ENCODE data around the gene HOXC10.

Gene HOXC10

DNA sequence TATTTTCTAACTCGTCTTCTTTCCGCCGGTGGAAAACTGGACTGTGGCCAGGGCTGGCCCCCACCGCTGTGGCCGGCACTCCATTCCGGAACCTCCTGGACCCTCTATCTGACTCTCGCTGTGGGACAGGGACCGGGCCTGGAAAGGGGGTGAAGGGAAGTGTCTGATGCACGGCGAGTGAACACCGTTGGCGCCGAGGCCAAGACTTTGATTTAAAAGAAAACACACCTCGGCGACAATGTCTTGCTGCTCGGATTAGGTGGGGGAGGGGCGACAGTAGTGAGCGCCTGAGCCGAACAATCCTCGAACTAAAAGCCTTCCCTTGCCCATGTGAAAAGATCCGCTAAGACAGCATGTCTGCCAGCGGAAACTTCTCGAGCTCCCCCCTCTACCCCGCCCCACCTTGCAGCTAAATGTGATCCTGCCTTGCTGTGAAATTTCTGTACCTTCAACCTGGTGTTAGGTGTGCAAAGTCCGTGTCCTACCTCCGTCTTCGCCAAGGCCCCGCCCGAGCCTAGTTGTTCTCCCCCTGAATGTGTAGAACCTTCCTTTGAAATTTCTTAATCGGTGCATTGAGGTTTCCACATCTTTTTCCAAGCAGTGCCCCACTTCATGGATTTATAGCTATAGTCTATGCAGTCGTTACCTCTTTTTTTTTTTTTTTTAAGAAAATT lies 9.3 kb upstream of the HOXC10 start:
- in situ Hi-C loops (cut with MboI; ENCODE audit: low sequenced_read_pairs) = loop anchor here (25.0 kb wide), 1 partner anchor 412 kb away; the partner anchor contains the start of gene ZNF385A

DNA sequence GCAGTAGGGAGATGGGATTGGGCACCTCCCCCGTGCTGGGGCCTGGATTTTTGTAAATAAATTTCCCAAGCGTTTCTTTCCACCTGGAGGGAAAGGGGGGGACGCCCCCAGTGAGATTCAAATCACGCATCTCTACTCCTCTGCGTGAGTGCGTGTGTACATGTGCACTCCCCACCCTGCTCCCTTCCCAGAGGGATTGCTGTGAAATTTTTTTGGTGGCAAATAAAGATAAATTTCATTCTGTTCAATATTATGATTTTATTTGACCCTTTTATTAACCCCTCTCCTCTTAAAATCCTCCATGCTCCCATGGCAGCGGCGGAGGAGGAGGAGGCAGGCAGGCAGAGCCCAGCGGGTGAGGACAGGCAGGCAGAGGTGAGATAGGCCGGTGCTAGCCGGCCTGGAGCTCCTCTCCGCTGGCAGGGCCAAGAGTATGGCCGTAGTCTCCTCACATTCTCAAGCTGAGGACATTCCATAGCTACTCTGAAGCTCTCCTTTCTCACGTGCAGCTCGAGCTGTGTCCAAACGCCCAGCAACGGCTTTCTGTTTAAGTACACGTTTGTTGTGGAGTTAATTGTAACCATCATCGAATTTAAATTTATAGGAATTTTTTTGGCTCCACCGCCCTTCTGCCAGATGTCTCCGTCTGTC lies 8.6 kb upstream of the HOXC10 start:
- in situ Hi-C loops (cut with MboI; ENCODE audit: low sequenced_read_pairs) = loop anchor here (25.0 kb wide), 1 partner anchor 411 kb away; the partner anchor contains the start of gene ZNF385A

DNA sequence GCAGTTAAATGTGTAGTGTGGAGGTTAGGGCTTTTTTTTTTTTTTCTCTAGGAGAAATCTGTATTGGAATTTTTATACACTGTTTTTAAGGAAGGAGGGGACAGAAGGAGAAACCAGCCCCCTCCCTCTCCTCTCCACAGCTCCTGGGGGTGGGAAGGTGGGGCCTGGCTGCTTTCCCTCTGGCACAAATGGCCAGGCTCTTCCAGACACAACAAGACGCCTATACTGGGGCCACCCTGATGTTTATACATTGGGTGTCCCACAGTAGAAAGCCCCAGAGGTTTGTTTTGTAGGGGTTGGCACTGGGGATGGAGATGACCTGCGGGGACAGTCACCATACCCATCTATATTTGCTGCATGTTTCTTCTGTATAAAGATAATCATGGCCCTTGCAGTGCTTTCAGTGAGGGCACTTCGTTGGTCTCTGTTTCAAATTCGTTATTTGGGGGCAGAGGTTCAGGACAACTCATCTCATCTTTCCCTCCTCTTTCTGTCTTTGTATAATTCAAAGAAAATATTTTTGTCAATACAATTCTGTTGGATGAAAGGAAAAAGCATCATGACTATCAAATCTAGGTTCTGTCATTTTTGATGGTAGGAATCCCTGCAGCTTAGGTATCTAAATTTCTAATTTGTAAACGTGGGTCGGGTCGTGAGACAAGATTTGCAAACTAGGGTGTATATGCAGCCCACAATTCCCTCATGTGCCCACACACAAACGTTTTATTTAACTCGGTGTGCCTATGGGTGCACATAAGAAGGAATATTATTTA lies 7.9 kb upstream of the HOXC10 start:
- in situ Hi-C loops (cut with MboI; ENCODE audit: low sequenced_read_pairs) = loop anchor here (25.0 kb wide), 1 partner anchor 410 kb away; the partner anchor contains the start of gene ZNF385A

- in situ Hi-C loops (cut with MboI; ENCODE audit: low sequenced_read_pairs) = loop anchor here (25.0 kb wide), 1 partner anchor 409 kb away; the partner anchor contains the start of gene ZNF385A
Measured at GRCh38 chr12:53977596-53978445, 7.1 kb upstream of the HOXC10 start.

DNA sequence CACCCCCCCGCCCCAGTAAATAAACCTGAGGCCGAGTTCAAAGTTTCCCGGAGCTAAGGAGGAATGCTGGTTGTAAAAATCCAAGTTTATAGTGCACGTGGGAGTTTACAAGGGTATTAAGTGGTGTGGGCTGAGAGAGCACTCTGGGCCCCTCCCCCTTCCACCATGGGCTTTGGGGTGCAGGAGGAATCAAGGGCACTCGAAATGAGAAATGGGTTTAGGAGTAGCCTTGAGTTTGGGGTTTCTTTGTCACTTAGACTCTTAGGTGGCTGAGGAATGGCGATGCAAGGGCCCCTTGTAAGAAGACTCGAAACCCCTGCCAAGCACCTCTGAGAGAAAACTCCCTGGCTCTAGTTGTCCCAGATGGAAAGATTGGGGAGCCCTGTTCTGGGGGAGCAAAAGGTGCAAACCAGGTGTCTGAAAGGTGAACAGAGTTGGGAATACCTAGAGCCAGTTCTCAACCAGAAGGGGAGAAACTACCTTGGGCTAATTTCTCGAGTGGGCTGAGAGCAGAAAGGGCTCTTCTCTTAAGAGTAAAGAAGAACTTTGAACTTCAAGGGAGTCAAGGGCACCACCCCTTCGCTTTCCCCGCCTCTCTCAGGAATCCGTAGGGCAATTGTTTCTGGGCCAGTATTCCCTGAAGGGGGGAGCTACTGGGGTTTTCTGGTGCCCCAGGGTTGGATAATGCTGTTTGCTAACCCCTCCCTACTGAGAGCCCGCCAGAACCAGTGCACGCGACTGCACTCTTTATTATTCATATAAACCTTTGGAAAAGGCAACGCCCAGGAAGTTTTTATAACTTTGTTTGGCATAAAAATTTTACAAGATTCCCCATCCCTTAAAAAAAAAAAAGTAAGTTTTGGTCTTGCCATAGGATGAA lies 6.2 kb upstream of the HOXC10 start:
- in situ Hi-C loops (cut with MboI; ENCODE audit: low sequenced_read_pairs) = loop anchor here (25.0 kb wide), 1 partner anchor 409 kb away; the partner anchor contains the start of gene ZNF385A

GRCh38 chr12:53980104-53980801 lies 4.7 kb upstream of the HOXC10 start:
- in situ Hi-C loops (cut with MboI; ENCODE audit: low sequenced_read_pairs) = loop anchor here (25.0 kb wide), 1 partner anchor 407 kb away; the partner anchor contains the start of gene ZNF385A

DNA sequence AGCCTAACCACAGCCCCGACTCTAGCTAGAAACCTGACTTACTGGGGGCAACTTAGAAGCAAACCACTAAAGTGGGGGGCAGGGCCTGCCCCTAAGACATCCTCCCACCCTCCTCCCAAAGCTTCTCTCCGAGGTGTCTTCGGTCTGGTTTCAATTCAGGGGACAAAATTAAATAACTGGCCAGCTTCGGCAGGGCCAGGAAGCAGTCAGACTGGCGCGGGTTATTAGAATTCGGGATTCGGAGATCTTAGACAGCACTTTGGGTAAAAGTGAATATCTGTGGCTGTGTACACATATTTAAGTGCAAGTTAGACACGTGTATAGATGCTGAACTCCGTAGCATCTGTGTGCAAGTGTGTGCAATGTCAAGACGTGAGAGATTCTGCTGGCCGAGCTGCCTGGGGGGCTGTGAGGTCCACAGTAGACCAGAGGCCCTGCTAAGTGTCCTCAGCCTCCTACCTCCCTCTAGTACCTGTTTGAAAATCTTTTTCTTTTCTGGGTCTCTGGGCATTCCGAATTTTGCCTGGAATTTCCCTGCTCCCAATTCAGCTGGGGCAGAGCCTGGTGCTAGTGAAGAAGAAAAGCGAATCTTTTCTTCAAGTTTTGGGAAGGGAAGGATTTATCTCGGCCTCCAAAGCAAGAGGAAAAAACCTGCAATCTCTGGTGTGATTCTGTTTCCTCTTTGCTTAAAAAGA lies 4.0 kb upstream of the HOXC10 start:
- in situ Hi-C loops (cut with MboI; ENCODE audit: low sequenced_read_pairs) = loop anchor here (25.0 kb wide), 1 partner anchor 406 kb away; the partner anchor contains the start of gene ZNF385A

DNA sequence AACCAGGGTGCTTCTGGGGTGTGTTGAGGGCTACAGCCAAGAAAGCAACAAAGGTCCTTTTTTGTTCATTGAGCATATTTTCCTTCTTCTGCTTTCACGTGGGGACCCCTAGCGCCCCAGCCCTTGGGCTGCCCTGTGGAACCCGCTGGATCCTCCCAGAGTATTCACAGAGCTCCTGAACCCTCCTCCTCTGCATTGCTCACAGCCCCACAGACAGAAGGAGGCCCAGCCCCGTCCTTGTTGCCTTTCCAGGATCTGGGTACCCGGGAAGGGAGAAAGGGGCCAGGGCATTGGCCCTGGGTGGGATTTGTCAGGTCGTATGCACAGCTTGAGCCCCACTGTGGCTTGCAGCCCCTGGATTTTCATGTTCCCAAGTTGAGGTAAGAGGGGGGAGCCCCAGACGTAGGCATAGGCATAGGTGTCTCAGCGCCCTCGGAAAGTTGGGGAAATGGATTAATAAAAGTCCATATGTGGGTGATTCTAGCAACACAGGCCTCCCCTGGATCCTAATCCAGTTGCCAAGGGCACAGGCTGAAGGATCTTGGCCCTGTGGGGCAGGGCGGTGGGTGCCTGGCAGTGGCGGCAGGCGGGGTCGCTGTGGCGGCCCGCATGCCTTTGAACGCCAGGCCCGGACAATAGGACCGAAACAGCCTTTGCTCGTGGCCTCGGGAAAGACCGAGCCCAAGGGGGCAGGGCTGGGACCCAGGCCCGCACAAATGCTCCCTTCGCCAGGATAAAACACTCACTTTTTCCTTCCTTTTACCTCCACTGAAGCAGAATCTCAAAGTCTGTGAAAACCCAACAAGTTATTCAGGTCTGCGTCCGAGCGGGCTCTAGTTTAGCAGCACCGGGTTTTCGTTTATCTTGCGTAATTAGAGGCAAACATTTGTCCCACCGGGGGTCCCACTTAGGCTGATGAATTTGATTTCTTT lies 3.0 kb upstream of the HOXC10 start:
- in situ Hi-C loops (cut with MboI; ENCODE audit: low sequenced_read_pairs) = loop anchor here (25.0 kb wide), 1 partner anchor 405 kb away; the partner anchor contains the start of gene ZNF385A

- in situ Hi-C loops (cut with MboI; ENCODE audit: low sequenced_read_pairs) = loop anchor here (25.0 kb wide), 1 partner anchor 404 kb away; the partner anchor contains the start of gene ZNF385A
Measured at GRCh38 chr12:53982648-53983567, 2.0 kb upstream of the HOXC10 start.

DNA sequence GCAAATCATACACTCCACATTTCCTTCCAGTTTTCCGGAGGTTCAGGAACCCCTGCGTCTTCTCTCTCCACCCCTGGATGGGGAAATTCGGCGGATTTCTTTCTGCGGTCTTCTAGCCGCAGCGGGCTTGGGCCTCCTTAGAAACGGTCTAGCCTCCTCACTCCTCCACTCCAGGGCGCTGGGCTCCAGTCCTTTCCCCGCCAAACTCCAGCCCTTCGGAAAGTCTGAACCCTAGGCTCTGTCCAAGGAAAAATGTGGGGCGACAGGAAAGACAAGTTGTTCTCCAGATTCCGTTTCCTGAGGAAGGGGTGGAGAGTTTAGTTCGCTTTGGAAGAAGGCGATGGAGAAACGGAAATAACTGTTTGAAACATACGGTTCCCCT lies 1.4 kb upstream of the HOXC10 start:
- in situ Hi-C loops (cut with MboI; ENCODE audit: low sequenced_read_pairs) = loop anchor here (25.0 kb wide), 1 partner anchor 404 kb away; the partner anchor contains the start of gene ZNF385A

DNA sequence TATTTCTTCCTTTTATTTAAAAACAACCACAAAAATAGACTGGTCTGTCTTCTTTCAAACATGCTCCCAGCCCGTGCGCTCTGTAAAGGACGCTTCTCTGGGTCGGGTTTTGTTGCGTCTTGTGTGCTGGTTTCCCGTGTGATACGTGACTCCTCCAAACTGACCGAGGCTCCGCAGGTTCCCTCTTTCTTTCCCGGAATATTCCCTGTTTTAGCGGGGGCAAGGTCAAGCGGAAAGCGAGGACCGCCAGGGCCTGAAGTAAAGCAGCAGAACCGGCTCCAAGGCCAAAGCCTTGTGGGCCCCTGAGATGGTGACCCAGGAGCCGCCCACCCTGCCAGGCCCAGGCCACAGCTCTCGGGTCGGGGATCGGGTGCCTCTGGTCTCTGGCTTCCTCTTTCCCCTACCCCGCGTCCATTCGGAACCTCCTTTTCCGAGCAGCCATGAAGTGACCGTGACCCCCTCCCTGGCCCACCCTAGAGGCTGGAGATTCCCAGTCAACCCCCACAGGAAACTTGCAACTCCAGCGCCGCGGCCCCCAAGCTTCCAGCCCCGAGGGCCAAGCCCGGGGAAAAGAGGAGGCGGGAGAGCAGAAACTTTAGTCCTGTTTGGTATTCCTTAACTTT lies 885 bp upstream of the HOXC10 start:
- in situ Hi-C loops (cut with MboI; ENCODE audit: low sequenced_read_pairs) = loop anchor here (25.0 kb wide), 1 partner anchor 403 kb away; the partner anchor contains the start of gene ZNF385A

DNA sequence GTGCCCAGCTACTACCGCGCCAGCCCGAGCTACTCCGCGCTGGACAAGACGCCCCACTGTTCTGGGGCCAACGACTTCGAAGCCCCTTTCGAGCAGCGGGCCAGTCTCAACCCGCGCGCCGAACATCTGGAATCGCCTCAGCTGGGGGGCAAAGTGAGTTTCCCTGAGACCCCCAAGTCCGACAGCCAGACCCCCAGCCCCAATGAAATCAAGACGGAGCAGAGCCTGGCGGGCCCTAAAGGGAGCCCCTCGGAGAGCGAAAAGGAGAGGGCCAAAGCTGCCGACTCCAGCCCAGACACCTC lies 697 bp downstream of the HOXC10 start:
- in situ Hi-C loops (cut with MboI; ENCODE audit: low sequenced_read_pairs) = loop anchor here (25.0 kb wide), 1 partner anchor 402 kb away; the partner anchor contains the start of gene ZNF385A

DNA sequence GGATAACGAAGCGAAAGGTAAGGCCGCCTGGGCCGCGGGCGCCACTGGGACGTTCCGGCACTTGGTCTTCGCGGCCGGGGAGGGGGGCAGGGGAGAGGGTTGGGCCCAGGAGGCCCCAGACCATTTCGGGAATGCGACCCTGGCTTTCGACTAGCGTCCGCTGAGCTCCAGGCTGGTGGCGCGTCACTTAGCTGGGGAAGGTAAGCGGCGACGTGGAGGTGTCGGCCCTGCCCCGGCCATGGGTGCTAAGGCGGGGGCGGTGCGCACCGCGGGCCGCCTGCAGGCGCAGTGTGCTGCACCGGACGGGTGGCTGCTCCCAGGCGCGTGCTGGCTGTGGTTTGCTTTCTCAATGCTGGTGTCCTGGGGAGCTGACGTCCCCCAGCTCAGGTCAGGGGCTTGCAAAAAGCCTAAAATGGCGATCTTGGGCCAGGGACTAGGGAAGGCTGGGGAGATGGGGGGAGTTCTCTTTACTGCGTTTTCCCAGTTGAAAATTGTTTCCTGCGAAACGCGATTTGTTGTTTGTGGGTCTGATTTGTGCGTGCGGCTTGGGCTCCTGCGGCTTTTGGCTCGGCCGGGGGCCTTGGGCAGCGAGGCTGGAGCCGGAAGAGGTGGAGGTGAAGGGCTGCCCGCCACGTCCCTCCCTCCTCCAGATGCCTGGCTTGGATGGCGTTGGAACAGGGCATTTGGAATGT lies 1.2 kb downstream of the HOXC10 start:
- in situ Hi-C loops (cut with MboI; ENCODE audit: low sequenced_read_pairs) = loop anchor here (25.0 kb wide), 1 partner anchor 401 kb away; the partner anchor contains the start of gene ZNF385A

DNA sequence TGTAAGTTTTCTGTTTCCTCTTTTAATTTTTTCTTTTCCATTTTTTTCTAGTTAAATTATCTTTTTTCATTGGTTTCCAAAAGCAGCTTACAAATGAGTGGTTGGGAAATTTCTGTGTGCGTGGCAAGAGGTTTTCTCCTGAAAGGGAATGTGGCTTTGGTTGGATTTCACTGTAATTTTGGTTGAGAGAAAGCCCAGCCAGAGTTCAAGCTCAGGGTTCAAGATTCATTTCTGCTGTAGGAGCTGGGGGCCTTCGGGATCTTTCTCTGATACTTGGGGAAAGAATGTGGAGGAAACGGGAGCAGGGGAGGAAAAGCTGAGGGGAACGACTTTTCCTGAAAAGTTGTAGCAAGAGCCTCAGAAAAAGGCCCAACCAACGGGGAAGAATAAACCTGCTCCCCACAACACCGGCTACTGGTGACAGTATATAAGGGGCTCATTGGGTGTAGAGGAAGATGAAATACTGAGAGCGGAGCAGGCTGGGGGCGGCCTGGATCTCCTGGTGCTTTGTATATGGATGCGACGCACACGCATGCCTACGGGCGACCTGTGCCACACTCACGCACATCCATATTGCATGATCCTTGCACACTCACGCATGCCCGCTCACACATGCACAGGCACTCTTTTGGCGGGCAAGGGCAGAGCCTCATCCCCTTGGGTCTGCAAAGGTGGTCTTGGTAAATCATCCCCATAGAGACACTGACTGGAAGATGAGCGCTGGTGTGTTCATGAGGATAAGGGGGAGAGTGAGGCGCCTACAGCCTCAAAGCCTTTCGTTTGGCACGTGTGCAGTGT lies 1.9 kb downstream of the HOXC10 start:
- in situ Hi-C loops (cut with MboI; ENCODE audit: low sequenced_read_pairs) = loop anchor here (25.0 kb wide), 1 partner anchor 400 kb away; the partner anchor contains the start of gene ZNF385A
